ENCODE results near the gene CCDC40.
A peak's percentile ranks its signal among the peaks of the same experiment; 100 is the strongest.
"Not testable (repeated sequence)": the region's sequence is repeated elsewhere in the genome, so short reads cannot be mapped to it uniquely, and the experiment has no call there.

The CCDC40 gene

DNA sequence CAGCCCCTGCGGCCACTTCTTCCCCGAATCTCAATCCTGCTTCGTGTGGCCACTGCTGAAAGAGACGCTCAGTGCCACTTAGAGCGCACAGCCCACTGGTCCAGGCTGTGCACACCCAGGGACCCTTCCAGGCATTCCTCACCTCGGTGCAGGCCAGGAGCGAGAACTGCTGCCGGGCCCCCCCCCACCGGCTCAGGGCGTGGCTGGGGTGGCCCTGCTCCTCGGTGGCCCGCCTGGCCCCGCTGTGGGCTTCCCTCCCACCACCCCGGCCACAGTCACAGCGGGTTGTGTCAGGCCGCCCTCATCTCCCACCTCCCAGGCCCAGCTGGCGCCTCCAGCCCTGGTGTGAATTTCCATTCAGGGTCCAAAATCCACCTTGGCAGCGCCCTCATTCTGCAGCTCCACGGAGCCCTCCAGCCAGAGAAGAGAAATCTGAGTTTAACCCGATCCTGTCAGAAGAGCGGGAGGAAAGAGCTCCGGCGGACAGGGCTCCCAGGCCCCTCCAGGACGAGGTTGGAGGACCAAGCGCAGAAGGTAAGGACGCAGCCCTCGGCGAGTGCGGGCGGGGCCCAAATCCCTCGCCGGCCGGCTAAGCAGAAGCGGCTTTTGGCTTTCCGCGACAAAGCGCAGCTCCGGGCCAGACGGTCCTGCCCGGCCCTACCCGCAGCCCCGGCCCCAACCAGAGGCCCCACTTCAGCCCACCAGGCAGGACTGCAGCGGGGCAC, 12.8 kb upstream of the CCDC40 start:
- DNase-seq, result peak; percentile 85

DNA sequence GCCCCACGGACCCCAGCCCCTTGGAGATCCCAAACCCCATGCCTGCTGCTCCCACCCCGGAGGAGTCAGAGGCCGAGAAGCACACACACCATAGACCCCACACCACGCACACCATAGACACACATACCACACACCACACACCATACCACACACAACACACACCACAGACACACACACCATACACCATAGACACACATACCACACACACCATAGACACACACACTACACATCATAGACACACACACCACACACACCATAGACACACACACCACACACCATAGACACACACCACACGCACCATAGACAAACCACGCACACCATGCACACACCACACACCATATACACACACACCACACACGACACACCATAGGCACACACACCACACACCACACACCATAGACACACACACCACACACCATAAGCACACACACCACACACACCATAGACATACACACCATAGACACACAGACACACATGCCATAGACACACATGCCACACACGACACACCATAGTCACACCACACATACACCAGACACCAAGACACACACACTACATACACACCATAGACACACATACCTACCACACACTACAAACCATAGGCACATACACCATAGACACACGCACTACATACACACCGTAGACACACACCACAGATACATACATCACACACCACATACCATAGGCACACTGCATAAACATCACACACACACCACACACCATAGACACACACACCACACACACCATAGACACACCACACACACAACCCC, 12.1 kb upstream of the CCDC40 start:
- no peak for DNase-seq

DNA sequence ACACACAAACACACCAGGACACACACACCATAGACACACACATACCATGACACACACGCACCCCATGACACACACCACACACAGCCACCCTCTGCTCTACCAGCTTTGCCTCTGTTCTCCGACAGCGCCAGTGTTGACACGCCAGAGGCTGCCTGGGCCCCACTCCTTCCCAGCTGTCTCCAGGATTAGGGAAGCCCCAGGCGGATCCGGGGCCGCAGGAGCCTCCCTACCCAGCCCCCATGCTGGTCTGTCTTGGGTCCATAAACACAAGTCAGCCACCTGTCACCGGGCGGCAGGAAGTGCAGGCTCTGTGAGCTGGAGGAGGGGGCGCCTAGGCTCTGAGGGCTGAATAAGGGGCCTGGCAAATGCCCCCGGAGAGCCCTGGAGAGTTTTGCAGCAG, 11.3 kb upstream of the CCDC40 start:
- peak; percentile 99 for DNase-seq

DNA sequence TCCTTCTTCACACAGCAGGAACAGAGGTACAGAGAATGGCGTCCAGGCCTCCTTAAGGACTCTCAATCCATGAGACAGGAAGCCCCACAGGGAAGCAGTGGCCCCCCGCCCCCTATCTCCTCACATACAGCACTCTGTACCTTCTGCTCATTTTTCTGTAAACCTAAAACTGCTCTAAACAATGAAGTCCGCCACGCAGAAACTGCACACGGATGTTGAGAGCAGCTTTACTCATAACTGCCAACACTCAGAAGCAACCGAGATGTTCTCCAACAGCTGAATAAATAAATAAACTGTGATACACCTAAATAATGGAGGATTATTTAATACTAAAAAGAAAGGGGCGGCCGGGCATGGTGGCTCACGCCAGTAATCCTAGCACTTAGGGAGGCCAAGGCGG, 10.6 kb upstream of the CCDC40 start:
- DNase-seq, result peak; percentile 55

- DNase-seq, result peak; percentile 59
These were observed 9.9 kb upstream of the CCDC40 start for GRCh38 chr17:80026359-80027042.

GRCh38 chr17:80027043-80027435, 9.4 kb upstream of the CCDC40 start:
- DNase-seq, result no peak

DNA sequence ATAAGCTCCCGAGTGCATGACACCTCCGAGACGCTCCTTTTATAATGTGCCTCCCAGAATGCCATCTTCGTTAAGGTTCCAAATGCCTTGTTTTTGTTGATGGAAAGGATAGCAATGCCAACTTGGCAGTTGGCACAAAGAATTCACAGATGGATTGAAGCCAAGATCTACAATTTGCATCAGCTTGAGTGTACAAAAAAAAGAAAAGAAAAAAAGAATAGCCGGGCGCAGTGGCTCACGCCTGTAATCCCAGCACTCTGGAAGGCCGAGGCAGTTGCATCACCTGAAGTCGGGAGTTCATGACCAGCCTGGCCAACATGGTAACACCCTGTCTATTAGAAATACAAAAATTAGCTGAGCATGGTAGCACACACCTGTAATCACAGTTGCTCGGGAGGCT, 8.4 kb upstream of the CCDC40 start:
- no peak for DNase-seq

DNA sequence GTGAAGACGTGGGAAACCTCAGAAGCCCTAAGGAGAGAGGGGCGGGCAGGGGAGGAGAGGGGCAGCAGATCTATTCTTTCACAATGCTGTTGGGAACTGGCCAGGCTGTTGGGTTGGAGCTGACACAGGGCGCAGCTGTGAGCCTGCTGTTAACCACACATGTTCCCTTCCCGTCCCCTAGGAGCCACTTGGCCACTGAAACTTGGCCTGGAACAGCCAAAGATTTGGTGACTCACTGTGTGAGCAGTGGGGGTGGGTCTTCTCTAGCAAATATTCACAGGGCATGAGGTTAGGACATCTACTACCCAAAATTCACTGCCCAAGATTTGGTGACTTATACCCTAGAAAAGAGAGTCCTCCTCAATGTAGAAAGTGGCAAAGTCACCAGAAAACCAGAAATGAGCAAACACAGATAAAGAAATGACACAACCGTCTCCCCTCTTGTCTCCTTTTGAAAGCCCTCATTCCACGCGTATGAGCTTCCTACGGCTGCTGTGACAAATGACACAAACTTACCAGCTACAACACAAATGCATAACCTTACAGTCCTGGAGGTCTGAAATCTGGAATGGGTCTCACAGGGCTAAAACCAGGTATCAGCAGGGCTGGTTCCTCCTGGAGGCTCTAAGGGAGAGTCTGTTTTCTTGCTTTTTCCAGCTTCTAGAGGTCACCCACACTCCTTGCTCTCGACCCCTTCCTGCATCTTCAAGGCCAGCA, 7.0 kb upstream of the CCDC40 start:
- DNase-seq, result peak; percentile 30

DNA sequence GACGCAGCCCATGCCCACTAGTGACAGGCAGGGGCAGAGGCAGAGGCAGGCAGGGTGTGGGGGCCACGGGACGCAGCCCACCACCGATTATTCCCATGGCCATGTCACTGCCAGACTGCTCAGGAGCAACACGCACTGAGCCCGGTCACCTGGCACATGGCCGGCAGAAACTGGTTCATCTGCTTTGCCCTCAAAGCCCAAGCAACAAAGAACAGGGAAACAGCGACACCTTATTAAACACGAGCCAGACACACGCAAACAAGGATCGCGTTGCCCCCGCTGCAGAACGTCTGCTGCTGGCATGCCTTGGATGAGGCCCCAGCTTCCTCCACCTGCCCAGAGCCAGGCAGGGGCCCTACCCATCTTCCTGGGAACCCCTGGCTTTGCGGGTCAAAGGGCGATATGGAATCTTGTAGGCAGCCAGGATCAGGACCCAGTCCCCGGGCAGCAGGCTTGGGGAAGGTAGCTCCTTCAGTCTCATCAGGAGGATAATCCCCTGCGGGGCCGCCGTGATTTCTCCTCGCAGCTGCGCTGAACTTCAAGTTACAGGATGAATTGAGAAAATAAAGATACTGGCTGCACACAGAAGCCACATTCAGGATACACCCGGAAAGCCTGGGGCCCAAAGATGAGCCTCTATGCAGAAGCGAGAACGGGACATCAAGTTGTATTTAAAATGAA, 5.6 kb upstream of the CCDC40 start:
- peak; percentile 82 for DNase-seq

DNA sequence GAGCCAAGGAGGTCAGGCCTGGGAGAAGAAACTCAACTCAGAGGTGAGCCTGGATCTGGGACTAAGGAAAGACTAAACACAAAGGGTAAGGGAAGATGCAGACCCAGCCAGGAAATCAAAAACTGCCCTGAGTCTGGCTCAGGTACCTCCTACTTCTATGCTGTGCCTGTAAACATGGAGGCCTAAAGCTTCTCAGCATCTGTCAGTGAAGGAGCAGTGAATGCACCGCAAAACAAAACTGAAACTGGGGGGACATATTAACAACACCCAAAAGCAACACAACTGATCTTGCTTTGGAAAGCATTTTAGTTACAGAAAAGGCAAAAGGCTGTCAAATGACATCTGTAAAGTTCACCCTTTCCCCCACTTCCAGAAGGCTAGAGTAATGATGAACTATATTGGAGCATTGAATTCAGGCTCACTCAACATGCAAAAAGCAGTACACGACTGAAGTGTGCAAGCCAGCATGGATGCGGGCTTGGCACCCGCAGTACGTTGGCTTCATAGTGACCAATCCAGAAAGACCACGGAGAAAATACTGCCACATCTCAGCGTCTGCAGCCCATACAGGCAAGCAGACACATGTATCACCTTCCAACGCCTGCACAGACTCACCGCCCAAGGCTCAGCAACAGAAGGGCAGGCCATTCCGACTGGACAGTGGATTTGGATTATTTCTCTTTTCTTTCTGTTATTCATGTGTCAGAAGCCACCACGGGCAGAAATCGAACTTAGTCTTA, 4.6 kb upstream of the CCDC40 start:
- DNase-seq, result peak; percentile 47

DNA sequence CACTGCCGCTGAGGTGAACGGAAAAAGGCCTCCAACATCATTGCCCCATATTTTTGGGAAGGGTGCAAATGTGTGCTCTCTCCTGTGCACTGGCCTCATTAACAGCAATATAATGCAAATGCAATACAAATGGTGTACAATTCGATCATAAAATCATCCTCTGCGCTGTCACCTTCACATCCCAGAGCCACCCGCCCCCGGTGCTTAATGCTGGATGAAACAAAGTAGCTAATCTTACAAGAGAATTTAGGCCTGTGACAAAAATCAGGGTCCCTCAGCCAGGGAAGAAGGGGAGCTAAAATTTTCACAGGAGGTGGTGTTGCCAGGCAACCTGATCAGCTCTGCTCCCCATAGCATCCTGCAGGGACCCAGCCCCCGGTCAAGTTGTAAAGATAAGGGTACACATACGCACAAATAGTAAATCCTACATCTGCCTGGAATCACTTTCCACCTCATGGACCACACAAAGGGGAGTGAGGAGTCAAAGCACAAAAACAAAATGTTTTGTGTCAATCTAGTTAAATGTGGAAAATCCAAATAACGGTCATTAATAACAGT, 3.7 kb upstream of the CCDC40 start:
- DNase-seq, result peak; percentile 24

DNA sequence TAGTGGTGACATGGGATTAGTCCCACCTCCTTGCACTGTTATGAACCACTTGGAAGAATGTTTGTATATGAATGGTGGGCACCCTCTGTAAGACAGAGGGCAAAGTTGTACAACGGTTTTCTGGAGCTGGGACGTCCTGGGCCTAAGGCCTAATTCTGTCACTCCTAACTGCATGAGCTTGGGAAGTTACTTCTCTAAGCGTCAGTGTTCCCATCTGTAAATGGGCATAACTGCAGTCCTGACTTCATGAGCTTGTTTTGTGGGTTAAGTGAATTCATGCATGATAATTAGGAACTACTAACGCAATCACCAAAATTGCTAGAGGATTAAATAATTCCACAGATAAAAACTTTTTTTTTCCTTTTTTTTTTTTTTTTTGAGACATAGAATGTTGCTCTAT, 2.6 kb upstream of the CCDC40 start:
- DNase-seq, result peak; percentile 32

DNA sequence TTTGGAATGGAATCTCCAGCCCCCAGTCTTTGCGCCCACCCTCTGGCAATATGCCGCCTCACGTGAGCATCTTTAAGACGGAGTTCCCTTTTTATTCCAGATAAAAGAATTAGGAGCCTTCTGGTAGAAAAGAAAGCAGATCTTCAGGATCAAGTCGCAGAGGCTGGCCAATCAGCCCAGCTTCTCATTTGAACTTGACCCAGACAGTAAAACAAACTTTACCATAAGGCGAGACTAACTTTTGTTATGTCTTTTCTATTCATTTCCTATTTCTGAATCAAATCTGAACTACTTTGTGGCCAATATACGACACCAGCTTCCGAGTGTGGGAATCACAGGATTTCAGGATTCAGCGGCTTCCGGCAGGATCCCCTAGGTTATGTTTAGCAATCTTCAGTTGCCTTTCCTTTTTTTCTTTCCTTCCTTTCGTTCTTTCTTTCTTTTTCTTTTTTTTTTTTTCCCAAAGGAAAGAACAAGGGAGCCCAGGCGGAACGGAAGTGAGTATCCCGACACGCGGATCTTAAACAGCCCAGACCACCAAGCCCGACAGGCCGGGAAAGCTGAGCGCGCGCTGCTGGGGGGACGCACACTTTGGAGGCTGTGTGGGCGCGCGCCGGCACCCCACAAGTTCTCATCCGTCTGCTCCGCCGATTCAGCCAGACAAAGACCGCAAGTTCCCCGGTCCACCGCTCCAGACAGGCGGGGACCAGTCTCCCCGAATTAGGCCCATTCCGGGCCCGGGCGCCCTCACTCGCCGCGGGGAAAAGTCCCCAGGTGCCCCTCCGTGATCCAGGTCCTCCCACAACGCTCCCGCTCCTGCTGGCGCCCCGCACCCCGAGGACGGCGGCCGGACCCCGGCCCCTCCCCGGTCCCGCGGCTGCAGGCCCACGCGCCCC, 1.4 kb upstream of the CCDC40 start:
- DNase-seq, result peak; percentile 60

GRCh38 chr17:80035687-80035936, 830 bp upstream of the CCDC40 start, which contains the start of gene TBC1D16:
TSS of gene TBC1D16 (minus strand) at chr17:80035872. CDS start at chr17:80013547, 22,325 bp downstream.
- no peak for DNase-seq

DNA sequence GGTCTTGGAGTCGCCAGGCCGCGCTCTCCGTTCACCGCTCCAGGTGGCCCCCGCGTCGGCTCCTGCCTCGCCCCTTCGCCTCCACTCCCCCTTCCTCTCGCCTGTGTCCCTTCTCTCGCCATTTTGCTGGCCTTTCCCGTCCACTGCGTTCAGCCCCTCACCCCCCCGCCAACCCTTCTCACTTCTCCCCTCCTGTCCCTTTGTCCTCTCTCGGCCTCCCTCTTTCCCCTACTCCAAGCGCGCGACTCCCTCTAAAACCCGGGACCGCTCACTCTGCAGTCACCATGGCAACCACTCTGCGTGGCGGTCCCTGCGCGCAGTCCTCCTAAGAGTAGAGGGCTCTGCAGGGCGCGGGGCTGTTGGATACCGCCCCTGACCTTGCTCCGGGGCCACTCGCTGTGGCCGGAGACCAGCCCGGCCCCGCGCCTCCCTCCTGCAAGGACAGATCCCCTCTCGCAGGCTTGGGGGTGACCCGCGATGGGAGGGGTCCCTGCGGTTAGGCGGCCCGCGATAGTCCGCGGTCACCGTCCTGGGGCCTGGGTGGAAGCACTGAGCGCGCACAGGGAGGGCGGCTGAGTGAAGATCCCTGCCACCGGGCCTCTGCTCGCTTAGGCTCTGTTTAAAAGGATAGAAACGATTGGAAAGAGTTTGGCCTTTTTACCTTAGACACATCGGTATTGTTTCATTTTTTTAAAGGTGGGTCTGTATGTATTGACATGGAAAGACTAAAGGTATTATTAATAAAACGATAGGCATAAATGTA, 454 bp downstream of the CCDC40 start:
- peak; percentile 81 for DNase-seq

GRCh38 chr17:80043963-80044362, 7.5 kb downstream of the CCDC40 start:
- no peak for DNase-seq

DNA sequence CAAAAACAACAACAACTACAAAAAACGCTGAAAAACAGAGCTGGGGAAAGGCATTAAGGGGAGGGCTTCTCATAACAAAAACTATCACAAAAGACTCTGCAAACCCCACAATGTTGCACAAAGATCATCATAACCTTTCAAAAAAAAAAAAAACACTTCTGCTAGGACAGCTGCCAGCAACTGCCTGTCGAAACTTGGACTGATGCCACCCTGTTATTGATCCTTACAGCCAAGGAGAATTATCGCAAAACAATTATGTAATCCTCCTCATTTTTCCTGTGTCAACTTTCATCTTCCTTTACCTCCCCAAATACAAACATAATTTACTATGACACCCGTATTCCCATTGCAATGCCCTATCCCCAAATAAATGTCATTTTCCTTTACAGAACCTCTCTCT, 9.3 kb downstream of the CCDC40 start:
- DNase-seq, result no peak

GRCh38 chr17:80046709-80047108, 10.3 kb downstream of the CCDC40 start:
- not testable (repeated sequence) for DNase-seq

- no peak for DNase-seq
These were observed 10.7 kb downstream of the CCDC40 start for GRCh38 chr17:80047176-80047575.

GRCh38 chr17:80049986-80050385, 13.5 kb downstream of the CCDC40 start:
- DNase-seq, result no peak

Data from NCI-H82 (cell line).